K562 (cell line): ENCODE results near the gene SMIM45.

Experiments used
- ATAC-seq: fragments of 200-7000 bp; cut with Tn5 transposase; 3 replicates; pipeline ENCODE4 v1.9.1; 2020; ENCODE audit warnings: moderate library complexity
- BruUV-seq: library from RNA; stranded (reverse); fragments of 400-500 nt; replicated peaks from 2 replicates; lab custom pipeline; 2021; lab: Mats Ljungman, UMichigan
- CTCF ChIA-PET: fragments of 300-600 bp; formaldehyde crosslinking; extraction: SDS; loops from one replicate; lab custom pipeline; 2021; ENCODE audit warnings: low intra/inter-chr PET ratio; lab: Yijun Ruan, JAX
- POLR2A ChIA-PET: fragments of 300-600, 350-650 bp; sonication (Branson Sonifier 250); formaldehyde crosslinking; extraction: SDS; loops from one replicate; lab custom pipeline; 2021; ENCODE audit warnings: antibody characterized with exemption, inconsistent platforms; lab: Yijun Ruan, JAX
- DNase-seq, 4 experiments: peaks; one replicate each; pipeline versions ENCODE4 v3.0.0 to v3.0.0-alpha.2; 2011 to 2018; ENCODE audit warnings: low spot score in 3 of 4, mixed read lengths in 3 of 4; ENCODE audit errors: extremely low read depth in 1 of 4
- FAIRE-seq: peaks from 2 replicates; lab custom pipeline; 2011; peaks lifted over from hg19 to GRCh38; lab: Jason Lieb, UNC
- H2AFZ ChIP-seq: 2 replicates; pipeline ENCODE4 v1.6.0; 2011; ENCODE audit warnings: low read depth, low read length, control low read depth, inconsistent platforms
- H3K27ac ChIP-seq: fragments of 200-600 bp; 3 replicates; pipeline ENCODE4 v1.8.0; 2011; ENCODE audit warnings: low read depth, mild to moderate bottlenecking, control low read depth, inconsistent platforms, low read length, moderate library complexity, mixed read lengths; ENCODE audit errors: extremely low read depth
- H3K27me3 ChIP-seq, 2 experiments: fragments of 300-600 bp in 1 of 2; 2 replicates in 1 of 2; 3 replicates in 1 of 2; pipeline versions ENCODE4 v1.6.0 to v1.8.0; 2011; ENCODE audit warnings: inconsistent platforms in 2 of 2, low read length in 2 of 2, mild to moderate bottlenecking in 1 of 2, mixed read lengths in 1 of 2, moderate library complexity in 1 of 2; ENCODE audit not compliant: control insufficient read depth in 2 of 2, insufficient read depth in 2 of 2
- H3K36me3 ChIP-seq: fragments of 300-600 bp; 3 replicates; pipeline ENCODE4 v1.8.0; 2011; ENCODE audit warnings: mild to moderate bottlenecking, low read length, inconsistent platforms; ENCODE audit not compliant: control insufficient read depth, insufficient read depth
- H3K4me1 ChIP-seq, 2 experiments: fragments of 200-600 bp in 1 of 2; replicated peaks in 1 of 2; 2 replicates in 1 of 2; 3 replicates in 1 of 2; pipeline versions ENCODE4 v1.5.1 to v1.8.0; 2011; ENCODE audit warnings: inconsistent platforms in 2 of 2, low read length in 2 of 2, mild to moderate bottlenecking in 1 of 2, mixed read lengths in 1 of 2, moderate library complexity in 1 of 2; ENCODE audit not compliant: control insufficient read depth in 2 of 2, insufficient read depth in 2 of 2
- H3K4me2 ChIP-seq: 2 replicates; pipeline ENCODE4 v1.6.1; 2011; ENCODE audit warnings: low read length, control low read depth, inconsistent platforms, mixed read lengths; ENCODE audit not compliant: insufficient read depth
- H3K4me3 ChIP-seq: fragments of 200-600 bp; sonication (generic), shearing (Covaris generic); 2 replicates; pipeline ENCODE4 v1.5.1; 2016; ENCODE audit warnings: control low read depth, inconsistent platforms
- H3K79me2 ChIP-seq: fragments of 200-600 bp; 3 replicates; pipeline ENCODE4 v1.8.0; 2011; ENCODE audit warnings: low read length, inconsistent platforms; ENCODE audit not compliant: control insufficient read depth, insufficient read depth
- H3K9ac ChIP-seq, 2 experiments: 2 replicates each; pipeline versions ENCODE4 v1.6.0 to v1.6.1; 2011; ENCODE audit warnings: low read depth in 2 of 2, low read length in 2 of 2, control low read depth in 1 of 2, inconsistent platforms in 1 of 2, mild to moderate bottlenecking in 1 of 2, mixed read lengths in 1 of 2; ENCODE audit not compliant: insufficient read depth in 1 of 2
- H3K9me1 ChIP-seq: one replicate; pipeline ENCODE4 v1.6.0; 2011; ENCODE audit warnings: inconsistent platforms, mild to moderate bottlenecking, low read length, moderate library complexity; ENCODE audit not compliant: control insufficient read depth, insufficient read depth
- H3K9me3 ChIP-seq: replicated peaks from 2 replicates; pipeline ENCODE4 v1.5.1; 2011; ENCODE audit warnings: low read depth, low read length, inconsistent platforms; ENCODE audit not compliant: control insufficient read depth, insufficient read depth
- H4K20me1 ChIP-seq: replicated peaks from 2 replicates; pipeline ENCODE4 v1.6.1; 2011; ENCODE audit warnings: low read length, inconsistent platforms, mixed read lengths; ENCODE audit not compliant: control insufficient read depth, insufficient read depth
- ARID2 ChIP-seq: fragments of 450-650 bp; IDR thresholded peaks from 2 replicates; pipeline ENCODE4 v1.6.1; 2017; ENCODE audit warnings: antibody characterized with exemption, mild to moderate bottlenecking
- NONO ChIP-seq, 2 experiments: fragments of 200-400 bp in 1 of 2; fragments of 450-650 bp in 1 of 2; formaldehyde crosslinking in 1 of 2; IDR thresholded peaks; 2 replicates each; pipeline ENCODE4 v1.6.1; 2017; ENCODE audit warnings: low read depth in 2 of 2, mild to moderate bottlenecking in 2 of 2, moderate library complexity in 2 of 2, low read length in 1 of 2
- POLR2B ChIP-seq: fragments of 450-650 bp; IDR thresholded peaks from 2 replicates; pipeline ENCODE4 v1.6.1; 2018; ENCODE audit warnings: low read depth; ENCODE audit not compliant: partially characterized antibody
- RAD21 ChIP-seq, 2 experiments: fragments of 250-450 bp in 1 of 2; fragments of 450-650 bp in 1 of 2; sonication (Bioruptor Pico) in 1 of 2; formaldehyde crosslinking in 1 of 2; IDR thresholded peaks in 1 of 2; conservative IDR thresholded peaks in 1 of 2; 2 replicates each; pipeline versions ENCODE4 v1.4.0 to v1.8.0; 2020 to 2022; ENCODE audit warnings: mild to moderate bottlenecking in 2 of 2, moderate library complexity in 1 of 2
- RAD51 ChIP-seq: fragments of 450-650 bp; IDR thresholded peaks from 2 replicates; pipeline ENCODE4 v1.7.1; 2016; ENCODE audit warnings: low read depth, mild to moderate bottlenecking, borderline replicate concordance
- ZNF263 ChIP-seq: sonication (generic); formaldehyde crosslinking; IDR thresholded peaks from 2 replicates; pipeline ENCODE4 v1.8.0; 2022; ENCODE audit warnings: mild to moderate bottlenecking, missing genetic modification reagents, borderline replicate concordance
- WGBS: fragments of 100-300 bp; shearing (Covaris generic); methylation state at CpG from one replicate; pipeline ENCODE4 v1.1.6; 2016; ENCODE audit warnings: low coverage, mixed read lengths; ENCODE audit not compliant: insufficient coverage; ENCODE audit errors: missing lambda C conversion rate; 5-methylcytosine and 5-hydroxymethylcytosine counted together
- in situ Hi-C: fragments of 300-500 bp; cut with MboI; formaldehyde crosslinking; loops from 4 replicates; pipeline ENCODE4 v1.15.0; 2018; ENCODE audit warnings: inconsistent platforms, mixed read lengths
- intact Hi-C: fragments of 100-400 bp; cut with micrococcal nuclease; formaldehyde crosslinking; loops from 2 replicates; pipeline ENCODE4 v1.14.2; 2022
- TF ChIP-seq, protein P1 (sequence below): fragments of 450-650 bp; IDR thresholded peaks from 2 replicates; pipeline ENCODE4 v1.6.1; 2014; ENCODE audit warnings: low read depth, mild to moderate bottlenecking, moderate library complexity, borderline replicate concordance

SMIM45 gene

DNA sequence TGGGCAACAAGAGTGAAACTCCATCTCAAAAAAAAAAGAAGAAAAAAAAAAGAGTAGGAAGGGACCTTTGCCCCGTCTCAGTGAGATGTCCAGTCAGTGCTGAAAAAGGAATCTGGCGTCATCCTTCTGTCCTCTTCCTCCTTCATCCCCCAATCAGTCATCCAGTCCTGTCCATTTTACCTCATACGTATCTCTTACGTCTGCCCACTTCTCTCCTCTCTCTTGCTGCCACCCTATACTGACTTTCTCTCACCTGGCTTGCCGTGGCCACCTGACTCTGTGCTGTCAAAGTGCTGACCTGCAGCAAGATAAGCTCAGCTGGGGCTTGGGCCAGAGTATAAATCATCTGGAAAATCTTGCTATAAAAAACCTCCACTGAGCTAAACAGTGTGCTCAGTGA lies 30.9 kb downstream of the SMIM45 start:
- POLR2A ChIA-PET, result interaction anchor here (1.1 kb wide), 1 partner anchor 17 kb away, joined by 3 read pairs; no protein-coding TSS in a partner anchor
- Histone ChIP-seq H3K79me2 (no peaks in the 10 kb centered on the region), H3K27ac (no peak overlapping the region), H2AFZ (no peak overlapping the region), H3K9ac (no peak overlapping the region), H3K27me3 (peaks cover 7 to 43% of the 10 kb centered on the region in 2 experiments; a peak in 3 of 5 replicates), H3K9me1 (no peaks in the 10 kb centered on the region), H3K36me3 (no peaks in the 10 kb centered on the region), H3K4me2 (no peak overlapping the region), H3K4me1 (no peaks in the 10 kb centered on the region; a peak in 1 of 5 replicates), H3K4me3 (no peak overlapping the region), H3K9me3 (no peaks in the 10 kb centered on the region), H4K20me1 (no peaks in the 10 kb centered on the region)
- FAIRE-seq (no peak), DNase-seq (no peak), ATAC-seq (no peak)
- CTCF ChIA-PET, result no interaction called here
- in situ Hi-C loops (no loop called here), intact Hi-C loops (no loop called here)
- 6% methylated on average over 3 of the region's 5 CpGs for WGBS
- no TSS peak for BruUV-seq
- no peak for TF ChIP-seq NONO (IDR thresholded peaks at IDR 0.05; ENCODE audit: low read depth in 2 of 2, low read length in 1 of 2)
- TF ChIP-seq RAD21 (CRISPR knock-in tag; conservative IDR thresholded peaks at IDR 0.05 in 1 of 2, IDR thresholded peaks at IDR 0.05 in 1 of 2), result no peak
- no peak for TF ChIP-seq RAD51
- TF ChIP-seq, protein P1, sequence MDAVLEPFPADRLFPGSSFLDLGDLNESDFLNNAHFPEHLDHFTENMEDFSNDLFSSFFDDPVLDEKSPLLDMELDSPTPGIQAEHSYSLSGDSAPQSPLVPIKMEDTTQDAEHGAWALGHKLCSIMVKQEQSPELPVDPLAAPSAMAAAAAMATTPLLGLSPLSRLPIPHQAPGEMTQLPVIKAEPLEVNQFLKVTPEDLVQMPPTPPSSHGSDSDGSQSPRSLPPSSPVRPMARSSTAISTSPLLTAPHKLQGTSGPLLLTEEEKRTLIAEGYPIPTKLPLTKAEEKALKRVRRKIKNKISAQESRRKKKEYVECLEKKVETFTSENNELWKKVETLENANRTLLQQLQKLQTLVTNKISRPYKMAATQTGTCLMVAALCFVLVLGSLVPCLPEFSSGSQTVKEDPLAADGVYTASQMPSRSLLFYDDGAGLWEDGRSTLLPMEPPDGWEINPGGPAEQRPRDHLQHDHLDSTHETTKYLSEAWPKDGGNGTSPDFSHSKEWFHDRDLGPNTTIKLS, result no peak
- 0 out of 2 replicates have a peak, but pooled peaks have one; percentile 20 for TF ChIP-seq ZNF263 (CRISPR knock-in tag)
- TF ChIP-seq POLR2B, result no peak
- TF ChIP-seq ARID2, result no peak
